ENCODE results near the gene PSMA3. TPM values are rescaled to one million over a fixed set of nuclear protein-coding genes. Genes with fewer than 3 reads are reported as not detected.

PSMA3 gene
- total RNA-seq, 1 donor from 2014 or later, result 474 TPM

DNA sequence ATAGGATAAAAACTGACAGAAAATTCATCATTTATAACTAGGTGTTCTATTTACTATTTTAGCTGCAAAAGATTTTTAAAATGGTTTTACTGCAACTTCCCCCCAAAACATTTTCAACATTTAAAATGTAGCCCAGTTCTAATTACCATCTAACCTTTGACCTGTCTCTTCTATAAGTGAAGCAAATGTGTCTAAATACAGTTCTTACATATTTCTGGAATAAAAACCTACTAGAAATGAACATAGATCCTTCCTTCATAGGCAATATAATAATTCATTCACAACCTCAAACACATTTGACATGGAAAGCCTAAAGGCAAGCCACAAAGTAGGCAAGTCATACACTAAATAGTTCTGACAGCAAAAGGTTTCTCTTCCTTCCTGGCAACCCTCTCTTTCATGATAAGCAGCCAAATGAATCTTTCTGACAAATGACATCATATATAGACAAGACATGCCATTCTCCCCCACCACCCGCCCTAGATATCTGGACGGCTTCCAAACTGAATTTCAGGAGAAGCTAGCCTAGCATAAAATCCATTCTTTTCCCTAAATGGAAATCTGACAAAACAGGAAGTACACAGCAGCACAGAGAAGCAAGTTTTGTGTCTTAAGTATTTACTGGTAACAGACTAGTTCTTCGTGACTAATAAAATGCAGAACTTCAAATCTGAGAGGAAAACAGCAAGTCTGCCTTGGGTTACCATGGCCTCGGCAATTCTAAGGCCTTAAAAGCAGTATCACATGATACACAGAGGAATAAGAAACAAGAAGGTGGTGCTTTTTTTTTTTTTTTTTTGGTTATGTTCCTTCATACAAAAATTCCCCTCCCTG is 36.5 kb downstream of the PSMA3 start:
- Mint-ChIP-seq H3K27me3 (no peaks in the 10 kb centered on the region), H3K4me3 (peak overlapping the region; percentile 69), H3K4me1 (peaks cover 51% of the 10 kb centered on the region), H3K36me3 (ENCODE audit: low read depth) (peaks cover 59% of the 10 kb centered on the region), H3K9me3 (no peaks in the 10 kb centered on the region), H3K27ac (peak overlapping the region; percentile 96)
- peak; percentile 75 for DNase-seq
- intact Hi-C loops (cut with micrococcal nuclease), result loop anchor here (1.0 to 2.0 kb wide), 2 partner anchors 16 to 36 kb away; partner anchors contain the start of gene PSMA3

DNA sequence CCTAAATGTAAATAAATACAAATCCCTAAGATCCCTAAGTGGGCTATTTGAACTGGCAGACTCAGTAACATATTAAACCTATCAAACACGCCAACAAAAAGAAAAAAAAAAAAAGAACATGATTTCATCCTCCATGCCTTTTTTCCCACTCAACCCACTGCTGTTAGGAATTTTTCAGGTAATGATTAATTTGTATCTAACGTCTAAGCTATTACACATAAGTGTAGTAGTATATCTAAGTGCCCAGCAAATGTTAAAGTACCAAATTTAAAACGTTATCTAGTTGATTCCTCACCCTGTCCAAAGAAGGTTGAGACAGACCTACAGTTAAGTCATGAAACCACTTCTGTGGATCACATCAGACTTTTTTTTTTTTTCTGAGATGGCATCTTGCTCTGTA is 37.3 kb downstream of the PSMA3 start:
- no peaks in the 10 kb centered on the region for H3K27me3 Mint-ChIP-seq
- intact Hi-C loops (cut with micrococcal nuclease), result loop anchor here (1.0 to 2.0 kb wide), 2 partner anchors 15 to 37 kb away; partner anchors contain the start of gene PSMA3
- H3K9me3 Mint-ChIP-seq, result no peaks in the 10 kb centered on the region
- peaks cover 44% of the 10 kb centered on the region for H3K4me1 Mint-ChIP-seq
- H3K27ac Mint-ChIP-seq, result peak overlapping the region; percentile 96
- peak overlapping the region; percentile 69 for H3K4me3 Mint-ChIP-seq
- peaks cover 60% of the 10 kb centered on the region for H3K36me3 Mint-ChIP-seq (ENCODE audit: low read depth)
- no peak for DNase-seq

DNA sequence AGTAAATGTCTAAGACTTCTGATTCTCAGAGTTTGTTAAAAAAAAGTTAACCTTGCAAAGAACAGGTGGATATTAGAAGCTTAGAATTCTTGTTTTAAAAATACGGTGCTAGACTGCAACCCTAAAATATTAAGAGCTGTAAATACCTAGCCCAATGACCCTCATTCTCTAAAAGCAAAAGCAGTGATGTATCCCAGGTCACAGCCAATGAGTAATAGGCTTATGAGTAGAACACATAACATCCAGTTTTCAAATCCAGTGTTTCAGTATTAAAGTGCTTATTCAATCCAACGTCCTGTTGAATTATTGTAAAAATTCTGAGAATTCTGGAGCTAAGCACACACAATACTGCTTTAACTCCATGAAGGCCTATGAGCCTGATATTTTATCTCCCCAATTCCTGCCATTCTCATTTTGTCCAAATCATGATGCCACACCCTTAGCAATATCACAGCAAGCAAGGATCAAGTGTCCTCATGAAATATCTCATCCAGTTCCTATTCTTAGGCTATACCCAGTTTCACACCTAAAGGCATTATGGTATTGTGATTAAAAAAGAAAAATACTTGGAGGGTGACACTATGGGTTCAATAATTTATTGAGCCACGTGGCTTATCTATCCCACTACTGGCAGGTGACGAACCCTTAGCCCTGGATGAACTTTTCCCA is 38.4 kb downstream of the PSMA3 start:
- no peak overlapping the region for H3K4me3 Mint-ChIP-seq
- peaks cover 64% of the 10 kb centered on the region for H3K36me3 Mint-ChIP-seq (ENCODE audit: low read depth)
- H3K4me1 Mint-ChIP-seq, result peaks cover 47% of the 10 kb centered on the region
- no peaks in the 10 kb centered on the region for H3K9me3 Mint-ChIP-seq
- peak overlapping the region; percentile 29 for H3K27ac Mint-ChIP-seq
- intact Hi-C loops (cut with micrococcal nuclease), result no loop called here
- peak; percentile 20 for DNase-seq
- H3K27me3 Mint-ChIP-seq, result no peaks in the 10 kb centered on the region

DNA sequence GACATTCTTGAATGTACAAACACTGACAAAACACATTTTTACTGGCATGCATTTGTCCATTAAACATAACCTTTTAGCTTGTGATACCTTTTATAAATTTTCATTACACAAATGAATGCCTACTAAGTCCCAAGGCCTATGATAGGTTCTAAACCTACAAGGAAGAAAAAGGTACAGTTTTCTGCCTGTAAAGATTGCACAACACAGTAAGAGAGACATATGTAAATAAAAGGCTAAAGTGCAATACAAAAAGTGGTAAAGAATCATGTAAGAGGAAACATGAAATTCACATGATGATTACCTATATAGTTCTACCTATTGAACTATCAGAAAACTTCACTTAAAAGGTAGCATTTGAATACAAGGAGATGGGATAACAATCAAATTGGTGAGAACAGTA is 39.1 kb downstream of the PSMA3 start:
- H3K4me3 Mint-ChIP-seq, result no peak overlapping the region

DNA sequence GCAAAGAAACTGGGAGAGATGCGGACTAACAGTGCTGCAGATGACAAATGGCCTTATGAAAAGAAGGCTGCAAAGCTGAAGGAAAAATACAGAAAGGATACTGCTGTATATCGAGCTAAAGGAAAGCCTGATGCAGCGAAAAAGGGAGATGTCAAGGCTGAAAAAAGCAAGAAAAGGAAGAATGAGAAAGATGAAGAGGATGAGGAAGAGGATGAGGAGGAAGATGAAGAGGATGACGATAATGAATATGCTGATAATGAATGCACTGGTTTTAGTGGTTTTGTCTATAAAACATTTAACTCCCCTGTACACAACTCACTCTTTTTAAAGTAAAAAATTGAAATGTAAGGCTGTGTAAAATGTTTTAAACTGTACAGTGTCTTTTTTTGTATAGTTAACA is 40.5 kb downstream of the PSMA3 start:
- Mint-ChIP-seq H3K27me3 (no peaks in the 10 kb centered on the region), H3K36me3 (ENCODE audit: low read depth) (peaks cover 68% of the 10 kb centered on the region), H3K9me3 (no peaks in the 10 kb centered on the region), H3K4me3 (no peak overlapping the region), H3K27ac (peak overlapping the region; percentile 31), H3K4me1 (peaks cover 55% of the 10 kb centered on the region)
- DNase-seq, result no peak
- intact Hi-C loops (cut with micrococcal nuclease), result no loop called here

More for the DNA sequence above, 39.1 kb downstream of the PSMA3 start:
- intact Hi-C loops (cut with micrococcal nuclease), result no loop called here
- Mint-ChIP-seq H3K27me3 (no peaks in the 10 kb centered on the region), H3K9me3 (no peaks in the 10 kb centered on the region), H3K27ac (peak overlapping the region; percentile 26), H3K36me3 (ENCODE audit: low read depth) (peaks cover 67% of the 10 kb centered on the region), H3K4me1 (peaks cover 51% of the 10 kb centered on the region)
- DNase-seq, result no peak

DNA sequence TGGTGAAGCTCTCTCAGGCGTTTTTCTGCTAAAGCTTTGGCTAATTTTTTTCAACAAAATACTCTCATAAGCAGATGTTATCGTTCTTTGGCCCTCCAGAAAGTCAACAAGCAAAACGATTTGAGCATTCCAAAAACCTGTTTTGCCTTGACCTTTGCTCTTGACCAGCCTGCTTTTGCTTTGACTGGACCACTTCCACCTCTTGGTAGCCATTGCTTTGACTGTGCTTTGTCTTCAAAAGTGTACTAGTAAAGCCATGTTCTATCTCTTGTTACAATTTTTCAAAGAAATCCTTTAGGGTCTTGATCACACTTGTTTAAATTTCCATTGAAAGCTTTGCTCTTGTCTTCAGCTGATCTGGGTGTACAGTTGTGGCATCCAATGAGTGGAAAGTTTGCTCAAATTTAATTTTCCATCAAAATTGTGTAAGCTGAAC is 43.0 kb downstream of the PSMA3 start:
- Mint-ChIP-seq H3K27me3 (no peaks in the 10 kb centered on the region), H3K4me1 (peaks cover 42% of the 10 kb centered on the region), H3K9me3 (no peaks in the 10 kb centered on the region), H3K27ac (peak overlapping the region; percentile 57), H3K4me3 (no peak overlapping the region), H3K36me3 (ENCODE audit: low read depth) (peaks cover 66% of the 10 kb centered on the region)
- intact Hi-C loops (cut with micrococcal nuclease), result no loop called here
- DNase-seq, result no peak

DNA sequence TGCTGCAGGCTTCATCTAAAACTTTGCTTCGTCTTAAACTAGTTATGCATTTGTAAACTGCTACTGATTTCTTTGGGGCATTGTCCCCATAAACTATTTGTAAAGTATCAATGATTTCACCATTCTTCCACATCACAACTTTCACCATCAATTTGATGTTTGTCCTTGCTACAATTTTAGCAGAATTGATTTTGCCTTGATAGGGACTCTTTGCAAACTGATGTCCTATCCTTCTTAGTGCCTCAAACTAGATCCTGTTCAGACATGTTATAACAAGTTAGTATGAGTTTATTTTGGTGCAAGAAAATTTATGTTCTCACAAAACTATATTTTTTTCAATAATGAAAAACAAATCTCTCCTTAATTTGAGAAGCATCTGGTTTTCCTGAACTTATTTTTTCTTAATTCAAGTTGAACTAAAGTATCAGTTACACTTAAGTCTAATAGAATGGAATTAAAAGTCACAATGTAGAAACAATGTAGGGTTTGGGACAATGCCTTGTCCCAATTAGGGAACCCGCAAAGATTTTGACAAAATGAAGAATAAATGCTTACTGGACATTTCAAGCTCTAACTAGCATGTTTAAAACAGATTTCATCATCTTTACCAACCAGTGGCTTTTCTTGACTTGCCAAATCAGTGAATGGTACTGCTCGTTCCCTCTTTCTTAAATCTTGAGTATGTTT is 43.6 kb downstream of the PSMA3 start:
- Mint-ChIP-seq H3K4me3 (no peak overlapping the region), H3K4me1 (peaks cover 41% of the 10 kb centered on the region), H3K9me3 (no peaks in the 10 kb centered on the region), H3K36me3 (ENCODE audit: low read depth) (peaks cover 66% of the 10 kb centered on the region), H3K27ac (peak overlapping the region; percentile 57), H3K27me3 (no peaks in the 10 kb centered on the region)
- no peak for DNase-seq
- intact Hi-C loops (cut with micrococcal nuclease), result no loop called here

DNA sequence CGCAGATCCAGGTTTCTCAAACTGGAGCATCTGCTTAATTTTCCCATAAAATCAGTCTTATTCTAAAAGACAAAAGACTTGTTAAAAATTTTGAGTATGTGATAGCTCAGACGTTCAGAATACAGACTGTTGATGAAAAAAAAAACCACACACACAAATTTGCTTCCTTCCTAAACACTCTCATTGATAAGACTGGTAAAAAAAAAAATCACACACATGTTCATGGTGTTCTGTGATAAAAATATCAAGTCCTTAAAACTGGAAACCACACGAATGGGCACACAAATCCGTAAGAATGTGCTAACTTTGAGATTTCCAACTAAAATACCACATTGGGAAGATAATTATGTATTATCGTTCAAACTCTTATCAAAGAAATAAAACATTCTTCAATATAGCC is 47.0 kb downstream of the PSMA3 start:
- Mint-ChIP-seq H3K9me3 (no peaks in the 10 kb centered on the region), H3K4me3 (no peak overlapping the region), H3K27ac (no peak overlapping the region), H3K36me3 (ENCODE audit: low read depth) (peaks cover 64% of the 10 kb centered on the region), H3K4me1 (peaks cover 34% of the 10 kb centered on the region), H3K27me3 (no peaks in the 10 kb centered on the region)
- intact Hi-C loops (cut with micrococcal nuclease), result no loop called here
- no peak for DNase-seq

DNA sequence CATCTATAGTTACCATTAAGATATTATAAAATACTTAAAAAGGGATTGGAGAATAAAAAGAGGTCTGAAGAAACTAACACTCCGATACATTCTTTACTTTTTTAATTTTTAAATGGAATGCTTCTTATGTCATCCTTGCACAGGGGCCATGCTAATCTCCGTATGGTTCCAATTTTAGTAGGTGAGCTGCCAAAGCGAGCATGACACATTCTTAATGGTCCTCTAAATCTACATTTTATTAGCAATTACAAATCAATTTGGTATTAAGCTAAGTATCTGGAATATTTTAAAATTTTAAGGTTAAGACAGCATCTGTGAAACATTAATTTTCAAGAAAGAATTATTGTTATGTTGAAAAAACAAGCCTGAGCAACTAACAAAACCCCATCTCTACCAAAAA is 47.5 kb downstream of the PSMA3 start:
- no peaks in the 10 kb centered on the region for H3K27me3 Mint-ChIP-seq
- peaks cover 36% of the 10 kb centered on the region for H3K4me1 Mint-ChIP-seq
- intact Hi-C loops (cut with micrococcal nuclease), result no loop called here

DNA sequence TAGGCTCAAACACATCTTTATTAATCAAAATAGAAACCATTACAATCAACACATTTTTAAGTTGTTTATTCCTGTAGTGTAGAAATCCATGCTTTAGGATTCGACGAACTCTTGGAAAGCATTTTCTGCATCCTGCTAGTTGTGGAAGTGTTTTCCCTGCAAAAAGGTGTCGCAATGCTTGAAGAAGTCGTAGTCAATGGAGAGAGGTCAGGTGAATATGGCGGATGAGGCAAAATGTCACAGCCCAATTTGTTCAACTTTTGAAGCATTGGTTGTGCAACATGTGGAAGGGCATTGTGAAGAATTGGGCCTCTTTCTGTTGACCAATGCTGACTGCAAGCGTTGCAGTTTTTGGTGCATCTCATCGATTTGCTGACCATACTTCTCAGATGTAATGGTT is 49.6 kb downstream of the PSMA3 start:
- peaks cover 27% of the 10 kb centered on the region for H3K4me1 Mint-ChIP-seq
- no peaks in the 10 kb centered on the region for H3K9me3 Mint-ChIP-seq
- DNase-seq, result no peak
- no peak overlapping the region for H3K4me3 Mint-ChIP-seq
- H3K27ac Mint-ChIP-seq, result no peak overlapping the region
- no peaks in the 10 kb centered on the region for H3K27me3 Mint-ChIP-seq
- intact Hi-C loops (cut with micrococcal nuclease), result no loop called here
- H3K36me3 Mint-ChIP-seq (ENCODE audit: low read depth), result peaks cover 48% of the 10 kb centered on the region

More for the DNA sequence above, 47.5 kb downstream of the PSMA3 start:
- Mint-ChIP-seq H3K36me3 (ENCODE audit: low read depth) (peaks cover 65% of the 10 kb centered on the region), H3K4me3 (no peak overlapping the region), H3K9me3 (no peaks in the 10 kb centered on the region), H3K27ac (no peak overlapping the region)
- no peak for DNase-seq

DNA sequence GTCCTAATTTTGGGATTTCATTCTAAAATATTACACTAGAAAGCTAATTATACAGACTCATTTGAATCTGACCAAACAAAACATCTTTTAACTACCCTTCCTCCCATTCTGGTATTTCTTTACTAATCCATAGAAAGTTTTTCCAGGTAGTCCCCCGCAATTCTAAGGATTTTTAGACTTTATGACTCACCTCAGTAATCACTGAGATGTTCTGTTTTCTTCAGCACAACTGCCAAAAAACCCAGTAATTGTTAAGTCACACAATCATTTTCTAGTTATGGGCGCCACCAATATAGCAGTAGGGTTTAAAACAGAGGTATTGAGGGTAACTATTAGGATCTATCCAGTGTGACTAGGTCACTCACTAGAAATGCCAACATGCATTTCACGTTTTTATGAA is 52.1 kb downstream of the PSMA3 start:
- Mint-ChIP-seq H3K27ac (no peak overlapping the region), H3K27me3 (no peaks in the 10 kb centered on the region), H3K4me1 (peaks cover 23% of the 10 kb centered on the region), H3K36me3 (ENCODE audit: low read depth) (peaks cover 42% of the 10 kb centered on the region), H3K9me3 (no peaks in the 10 kb centered on the region), H3K4me3 (no peak overlapping the region)
- DNase-seq, result peak; percentile 54
- intact Hi-C loops (cut with micrococcal nuclease), result loop anchor here (1.0 kb wide), 2 partner anchors 15 to 131 kb away; partner anchors contain the start of genes KIAA0586 and TIMM9

DNA sequence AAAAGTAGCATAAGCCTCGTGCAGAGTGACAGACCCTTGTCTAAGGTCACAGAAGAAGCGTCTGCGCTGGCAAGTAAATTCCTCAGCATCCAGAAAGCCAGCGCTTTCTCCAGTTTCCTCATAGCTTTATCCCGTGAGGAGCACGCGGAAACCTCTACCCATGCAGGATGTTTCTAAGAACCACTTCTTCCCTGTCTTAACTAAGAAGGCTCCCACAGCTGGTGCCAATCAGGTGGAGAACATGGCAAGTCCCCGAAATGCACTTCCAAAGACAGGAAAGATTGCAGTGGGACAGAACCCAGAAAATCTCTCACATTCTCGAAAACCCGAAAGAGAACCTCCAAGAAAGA is 52.7 kb downstream of the PSMA3 start:
- H3K36me3 Mint-ChIP-seq (ENCODE audit: low read depth), result peaks cover 42% of the 10 kb centered on the region
- no peak overlapping the region for H3K27ac Mint-ChIP-seq
- H3K9me3 Mint-ChIP-seq, result no peaks in the 10 kb centered on the region
- H3K27me3 Mint-ChIP-seq, result no peaks in the 10 kb centered on the region
- no peak overlapping the region for H3K4me3 Mint-ChIP-seq
- DNase-seq, result no peak
- intact Hi-C loops (cut with micrococcal nuclease), result loop anchor here (1.0 kb wide), 2 partner anchors 16 to 130 kb away; partner anchors contain the start of genes KIAA0586 and TIMM9
- H3K4me1 Mint-ChIP-seq, result peaks cover 23% of the 10 kb centered on the region

DNA sequence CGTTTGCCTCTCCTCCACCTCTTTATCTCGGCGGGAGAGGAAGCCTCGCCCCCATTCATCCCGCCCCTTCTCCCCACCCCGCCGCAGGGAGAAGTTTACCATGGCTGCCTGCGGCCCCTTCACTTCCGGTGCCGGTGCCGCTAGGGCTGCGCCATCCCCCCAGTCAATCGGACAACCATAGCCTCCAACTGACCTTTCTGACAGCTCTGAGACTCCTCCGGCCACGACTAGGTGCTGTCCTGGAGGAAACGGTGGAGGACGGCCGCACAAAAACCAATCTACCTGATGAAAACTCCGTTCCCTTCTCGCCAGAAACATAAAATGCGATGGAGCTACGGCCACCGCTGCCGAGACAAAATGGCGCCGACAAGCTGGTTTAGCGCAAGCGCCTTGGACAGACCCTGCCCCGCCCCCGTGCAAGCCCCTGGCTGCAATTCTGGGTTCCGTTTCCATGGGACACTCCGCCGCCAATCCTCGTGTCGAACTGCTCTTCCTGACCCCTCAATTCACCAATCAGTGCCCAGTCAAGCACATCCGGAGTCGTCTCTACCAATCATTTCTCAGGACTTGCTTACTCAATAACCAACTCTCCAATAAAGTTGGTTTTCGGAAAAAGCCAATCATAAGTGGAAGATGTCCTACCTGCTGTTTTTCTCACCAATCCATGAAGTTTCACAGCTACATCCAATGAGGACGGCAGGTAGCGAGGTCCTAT is 53.3 kb downstream of the PSMA3 start:
- peaks cover 39% of the 10 kb centered on the region for H3K36me3 Mint-ChIP-seq (ENCODE audit: low read depth)
- H3K4me3 Mint-ChIP-seq, result no peak overlapping the region
- no peaks in the 10 kb centered on the region for H3K9me3 Mint-ChIP-seq
- H3K27me3 Mint-ChIP-seq, result no peaks in the 10 kb centered on the region
- DNase-seq, result peak; percentile 99
- intact Hi-C loops (cut with micrococcal nuclease), result loop anchor here (1.0 to 2.0 kb wide), 6 partner anchors 17 to 891 kb away; partner anchors contain the start of genes ACTR10, DAAM1, KIAA0586 and PSMA3
- peaks cover 20% of the 10 kb centered on the region for H3K4me1 Mint-ChIP-seq
- H3K27ac Mint-ChIP-seq, result no peak overlapping the region
